Fibroblast of skin of back (primary cell): ENCODE results near the gene SPTBN5.

Source experiments
- DNase-seq: peaks from one replicate; pipeline ENCODE4 v3.0.0-alpha.2; 2013

Gene SPTBN5

GRCh38 chr15:41865490-41866055 is 28.3 kb downstream of the SPTBN5 start:
- no peak for DNase-seq

GRCh38 chr15:41862515-41863116 is 31.2 kb downstream of the SPTBN5 start:
- no peak for DNase-seq

- no peak for DNase-seq
Observed at GRCh38 chr15:41861736-41862356, 32.0 kb downstream of the SPTBN5 start.

GRCh38 chr15:41860049-41860828 is 33.6 kb downstream of the SPTBN5 start:
- DNase-seq: no peak

- no peak for DNase-seq
Observed at GRCh38 chr15:41858756-41859155, 35.1 kb downstream of the SPTBN5 start.

GRCh38 chr15:41857316-41857715 is 36.5 kb downstream of the SPTBN5 start:
- no peak for DNase-seq

- DNase-seq: no peak
Observed at GRCh38 chr15:41856716-41857115, 37.1 kb downstream of the SPTBN5 start.

GRCh38 chr15:41856262-41856661 is 37.6 kb downstream of the SPTBN5 start:
- no peak for DNase-seq

GRCh38 chr15:41855261-41855961 is 38.4 kb downstream of the SPTBN5 start:
- DNase-seq: no peak

- DNase-seq: no peak
Observed at GRCh38 chr15:41854443-41854842, 39.4 kb downstream of the SPTBN5 start.

- no peak for DNase-seq
Observed at GRCh38 chr15:41853831-41854230, 40.0 kb downstream of the SPTBN5 start.

- no peak for DNase-seq
Observed at GRCh38 chr15:41852736-41853590, 40.9 kb downstream of the SPTBN5 start.

- no peak for DNase-seq
Observed at GRCh38 chr15:41851755-41852370, 42.0 kb downstream of the SPTBN5 start.

- DNase-seq: no peak
Observed at GRCh38 chr15:41851167-41851523, 42.7 kb downstream of the SPTBN5 start.

- no peak for DNase-seq
Observed at GRCh38 chr15:41850482-41851166, 43.2 kb downstream of the SPTBN5 start.

- no peak for DNase-seq
Observed at GRCh38 chr15:41849861-41850260, 44.0 kb downstream of the SPTBN5 start.

- DNase-seq: no peak
Observed at GRCh38 chr15:41849204-41849603, 44.6 kb downstream of the SPTBN5 start.

GRCh38 chr15:41848631-41849030 is 45.2 kb downstream of the SPTBN5 start:
- no peak for DNase-seq

- DNase-seq: no peak
Observed at GRCh38 chr15:41847981-41848380, 45.9 kb downstream of the SPTBN5 start.

GRCh38 chr15:41847206-41847605 is 46.6 kb downstream of the SPTBN5 start:
- DNase-seq: no peak

GRCh38 chr15:41844814-41845213 is 49.0 kb downstream of the SPTBN5 start:
- DNase-seq: no peak
